NCI-H2029 (cell line): ENCODE data around the gene SNX4.
"Not testable (repeated sequence)": the region's sequence is repeated elsewhere in the genome, so short reads cannot be mapped to it uniquely, and the experiment has no call there.

ENCODE experiments used
- DNase-seq: peaks from one replicate; lab custom pipeline; 2025; lab: John Stamatoyannopoulos, UW

SNX4 gene

GRCh38 chr3:125462722-125463299 is 57.2 kb downstream of the SNX4 start:
- no peak for DNase-seq

- no peak for DNase-seq
These were observed 58.1 kb downstream of the SNX4 start for GRCh38 chr3:125461896-125462295.

- no peak for DNase-seq
These were observed 59.8 kb downstream of the SNX4 start for GRCh38 chr3:125460233-125460632.

GRCh38 chr3:125443923-125444322 is 76.1 kb downstream of the SNX4 start:
- DNase-seq: no peak

GRCh38 chr3:125442506-125442905 is 77.5 kb downstream of the SNX4 start:
- no peak for DNase-seq

GRCh38 chr3:125440970-125441369 is 79.0 kb downstream of the SNX4 start:
- DNase-seq: no peak

- DNase-seq: no peak
These were observed 79.4 kb downstream of the SNX4 start for GRCh38 chr3:125440559-125440955.

- no peak for DNase-seq
These were observed 82.2 kb downstream of the SNX4 start for GRCh38 chr3:125437631-125438435.

GRCh38 chr3:125436921-125437320 is 83.1 kb downstream of the SNX4 start:
- DNase-seq: no peak

GRCh38 chr3:125435231-125435630 is 84.8 kb downstream of the SNX4 start:
- DNase-seq: no peak

GRCh38 chr3:125434582-125435011 is 85.4 kb downstream of the SNX4 start:
- no peak for DNase-seq

- DNase-seq: no peak
These were observed 86.4 kb downstream of the SNX4 start for GRCh38 chr3:125433611-125434041.

- DNase-seq: no peak
These were observed 86.9 kb downstream of the SNX4 start for GRCh38 chr3:125433091-125433534.

- no peak for DNase-seq
These were observed 87.9 kb downstream of the SNX4 start for GRCh38 chr3:125431912-125432790.

GRCh38 chr3:125431391-125431790 is 88.6 kb downstream of the SNX4 start:
- no peak for DNase-seq

- DNase-seq: no peak
These were observed 91.7 kb downstream of the SNX4 start for GRCh38 chr3:125428216-125428830.

GRCh38 chr3:125418306-125418705 is 101.7 kb downstream of the SNX4 start:
- DNase-seq: no peak

- DNase-seq: no peak
These were observed 103.8 kb downstream of the SNX4 start for GRCh38 chr3:125416235-125416634.

- no peak for DNase-seq
These were observed 105.3 kb downstream of the SNX4 start for GRCh38 chr3:125414669-125415068.

GRCh38 chr3:125410922-125411321 is 109.1 kb downstream of the SNX4 start:
- DNase-seq: no peak

GRCh38 chr3:125406070-125406469 is 113.9 kb downstream of the SNX4 start:
- DNase-seq: no peak

GRCh38 chr3:125405515-125405914 is 114.5 kb downstream of the SNX4 start:
- not testable (repeated sequence) for DNase-seq
